ENCODE measurements around the gene A2ML1.
"Not testable (repeated sequence)": the region's sequence is repeated elsewhere in the genome, so short reads cannot be mapped to it uniquely, and the experiment has no call there.

A2ML1 gene

DNA sequence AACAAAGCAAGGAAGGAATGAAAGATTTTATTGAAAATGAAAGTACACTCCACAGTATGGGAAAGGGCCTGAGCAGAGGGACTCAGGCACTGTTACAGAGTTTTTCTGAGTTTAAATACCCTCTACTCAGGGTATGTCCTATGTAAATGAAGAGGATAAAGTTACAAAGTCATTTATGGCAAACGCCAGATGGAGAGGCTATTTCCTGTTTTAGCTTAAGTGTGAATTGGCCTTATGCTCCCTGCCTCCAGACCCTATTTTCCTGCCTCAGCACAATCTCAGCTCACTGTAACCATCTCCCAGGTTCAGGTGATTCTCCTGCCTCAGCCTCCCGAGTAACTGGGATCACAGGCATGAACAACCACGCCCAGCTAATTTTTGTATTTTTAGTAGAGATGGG is 85.1 kb downstream of the A2ML1 start:
- DNase-seq (ENCODE audit: low spot score): no peak

DNA sequence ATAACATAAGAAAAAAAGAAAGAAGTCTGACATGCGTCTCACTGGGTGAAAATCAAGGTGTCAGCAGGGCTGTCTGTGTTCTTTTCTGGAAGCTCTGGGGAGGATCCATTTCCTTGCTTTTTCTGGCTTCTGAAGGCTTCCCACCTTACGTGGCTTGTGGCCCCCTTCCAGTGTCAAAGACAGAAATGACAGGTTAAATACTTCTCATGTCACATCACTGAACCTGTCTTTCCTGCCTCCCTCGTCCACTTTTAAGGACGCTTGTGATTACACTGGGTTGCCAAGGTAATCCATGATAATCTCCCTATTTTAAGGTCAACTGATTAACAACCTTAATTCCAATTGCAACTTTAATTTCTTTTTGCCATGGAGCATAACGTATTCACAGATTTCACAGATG is 87.3 kb downstream of the A2ML1 start:
- no peak for DNase-seq (ENCODE audit: low spot score)

- DNase-seq (ENCODE audit: low spot score): no peak
Measured at GRCh38 chr12:8911606-8912268, 89.3 kb downstream of the A2ML1 start.

GRCh38 chr12:8912914-8913313 is 90.5 kb downstream of the A2ML1 start:
- no peak for DNase-seq (ENCODE audit: low spot score)

DNA sequence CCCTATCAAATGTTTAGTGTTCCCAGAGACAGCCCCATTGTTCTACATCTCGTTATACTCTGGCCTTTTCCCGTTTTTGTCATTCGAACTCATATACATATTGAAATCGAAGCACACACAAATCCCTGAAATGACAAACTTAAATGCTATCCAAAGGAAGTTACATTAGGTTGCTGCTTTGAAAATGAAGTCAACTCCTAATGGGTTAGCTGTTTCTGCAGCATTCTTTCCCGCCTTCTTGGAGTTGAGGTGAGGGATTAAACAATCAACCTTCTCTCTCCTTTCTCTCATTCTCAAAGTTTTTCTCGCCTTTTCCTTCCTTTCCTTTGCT is 91.2 kb downstream of the A2ML1 start:
- no peak for DNase-seq (ENCODE audit: low spot score)

DNA sequence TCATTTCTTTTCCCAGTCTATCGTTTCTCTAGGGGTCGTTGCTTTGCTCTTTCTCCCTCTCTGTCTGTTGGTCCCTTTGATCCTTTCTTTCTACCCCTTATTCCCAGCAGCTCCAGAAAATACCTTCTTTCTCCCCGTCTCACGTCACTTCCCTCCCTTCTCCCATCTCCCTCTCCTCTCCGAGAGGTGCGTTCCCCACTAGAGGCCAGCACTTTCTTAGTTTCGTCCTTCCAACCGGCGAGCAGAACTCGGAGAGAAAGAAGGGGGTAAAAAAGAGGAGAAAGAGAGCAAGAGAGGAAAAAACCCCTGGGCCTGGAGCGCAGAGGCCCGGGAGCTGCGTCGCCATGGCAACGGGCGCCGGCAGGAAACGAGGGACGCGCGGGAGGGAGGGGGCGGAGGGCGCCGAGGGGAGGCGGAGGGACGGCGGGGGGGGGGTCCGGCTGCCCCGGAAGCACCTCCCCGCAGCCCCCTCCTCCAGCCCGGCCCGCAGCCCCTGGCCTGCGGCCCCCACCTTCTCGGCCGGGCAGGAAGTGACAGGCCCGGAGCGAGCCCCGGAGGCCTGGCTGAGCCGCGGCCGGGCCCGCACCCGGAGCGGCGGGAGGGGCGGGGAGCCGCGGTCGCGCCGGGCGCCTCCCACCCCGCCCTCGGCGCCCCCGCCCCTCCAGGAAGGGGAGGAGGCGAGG is 91.8 kb downstream of the A2ML1 start, which contains the start of gene PHC1:
Gene PHC1 (plus strand): TSS at position 477 of the 683 bp plus-strand sequence. CDS start 3,169 bp downstream, outside the sequence.
- DNase-seq (ENCODE audit: low spot score): peak; percentile 86

- DNase-seq (ENCODE audit: low spot score): peak; percentile 41
Measured at GRCh38 chr12:8914716-8915526, 92.5 kb downstream of the A2ML1 start.

- DNase-seq (ENCODE audit: low spot score): no peak
Measured at GRCh38 chr12:8916154-8916553, 93.7 kb downstream of the A2ML1 start.

DNA sequence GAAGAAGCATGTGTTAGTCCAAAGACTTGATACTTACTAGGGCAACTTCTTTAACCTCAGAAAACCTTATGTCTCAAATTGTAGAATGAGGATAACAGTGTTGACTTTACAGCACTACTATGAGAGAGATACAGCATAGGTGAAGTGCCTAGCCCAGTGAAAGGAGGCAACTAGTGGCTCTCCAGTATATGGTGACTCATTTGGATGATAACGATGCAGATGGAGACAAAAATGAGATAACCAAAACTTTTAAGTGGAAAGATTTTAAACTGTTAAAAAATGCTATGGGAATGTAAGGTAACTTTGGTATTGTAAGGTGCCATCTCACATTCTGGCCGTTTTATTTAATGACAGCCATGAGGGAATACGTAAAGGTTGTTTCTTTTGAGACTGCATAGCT is 94.6 kb downstream of the A2ML1 start:
- DNase-seq (ENCODE audit: low spot score): no peak

GRCh38 chr12:8917751-8918150 is 95.3 kb downstream of the A2ML1 start:
- no peak for DNase-seq (ENCODE audit: low spot score)

- not testable (repeated sequence) for DNase-seq (ENCODE audit: low spot score)
Measured at GRCh38 chr12:8919643-8920042, 97.2 kb downstream of the A2ML1 start.

DNA sequence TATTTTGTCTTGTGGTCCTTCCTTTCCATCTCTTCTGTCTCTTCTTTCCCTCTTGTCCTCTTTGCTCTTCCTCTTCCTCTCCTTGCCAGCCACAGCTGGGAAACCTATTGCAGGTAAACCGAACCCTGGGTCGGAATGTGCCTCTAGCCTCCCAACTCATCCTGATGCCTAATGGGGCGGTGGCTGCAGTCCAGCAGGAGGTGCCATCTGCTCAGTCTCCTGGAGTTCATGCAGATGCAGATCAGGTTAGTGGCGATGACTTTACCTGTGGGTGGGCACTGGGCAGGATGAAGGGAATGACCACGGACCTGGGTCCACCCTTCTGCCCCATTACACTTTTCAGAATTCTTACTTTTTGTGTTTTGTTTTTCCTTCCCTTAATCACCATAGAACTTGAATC is 100.1 kb downstream of the A2ML1 start:
- DNase-seq (ENCODE audit: low spot score): no peak
